ENCODE results near the gene ITPR2. TPM values are rescaled to one million over a fixed set of nuclear protein-coding genes. Genes with fewer than 3 reads are reported as not detected.

ITPR2 gene
- total and polyA plus RNA-seq, 2 of the 13 experiments (the other 11 are each of a cell fraction or from before 2014, with no cell fraction given) = 31.9 to 81.9 TPM

DNA sequence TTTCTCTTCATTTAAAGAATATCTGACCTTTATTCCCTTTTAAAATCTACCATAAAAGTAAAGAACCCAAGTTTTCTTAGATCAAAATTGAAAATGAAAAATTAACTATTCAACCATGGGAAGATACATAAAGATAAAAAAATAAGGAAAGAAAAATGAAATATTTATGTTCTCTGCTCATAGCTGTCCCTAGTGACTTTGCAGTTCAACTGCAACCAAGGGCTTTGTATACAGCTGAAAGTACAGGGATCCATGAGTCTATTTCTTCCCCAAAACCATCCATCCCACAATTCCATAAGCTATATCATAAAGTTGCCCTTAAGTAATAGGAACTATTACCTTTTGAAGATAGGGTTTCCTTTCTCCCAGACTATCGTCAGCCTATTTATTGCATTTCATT is 113.1 kb downstream of the ITPR2 start:
- peaks cover 10% of the 10 kb centered on the region for H3K4me1 ChIP-seq (ENCODE audit: insufficient read depth, low read length)
- ChIA-PET POLR2A (interaction anchor here (1.1 to 1.8 kb wide), 2 partner anchors 17 to 113 kb away, joined by 3 to 5 read pairs; partner anchors contain the start of gene ITPR2), CTCF (ENCODE audit: low intra/inter-chr PET ratio, low total read pairs) (no interaction called here)
- intact Hi-C loops (cut with micrococcal nuclease; ENCODE audit: unreplicated experiment) (loop anchor here (10.0 kb wide), 1 partner anchor 45 kb away; no protein-coding TSS in a partner anchor), in situ Hi-C loops (cut with HindIII; ENCODE audit: extremely low pct_ligation_motif_present, low pct_unique_long_range_greater_than_20kb) (no loop called here)
- DNase-seq (ENCODE audit: low spot score) = no peak
- H3K27ac ChIP-seq (ENCODE audit: extremely low read length, insufficient read depth, low read length) = no peak overlapping the region
- no peak overlapping the region for H2AFZ ChIP-seq (ENCODE audit: low read length)
- no peak for FAIRE-seq
- no peaks in the 10 kb centered on the region for H3K9me3 ChIP-seq (ENCODE audit: low read length)
- no peak overlapping the region for H3K9ac ChIP-seq (ENCODE audit: insufficient read depth, low read depth, low read length)
- 97% methylated on average over 1 of the region's 1 CpG for WGBS (ENCODE audit: low lambda C conversion rate)
- no peak for TF ChIP-seq NBN (conservative IDR thresholded peaks at IDR 0.05)
- TF ChIP-seq EEA1 (CRISPR knock-in tag; IDR thresholded peaks at IDR 0.05; ENCODE audit: borderline replicate concordance) = no peak
- TF ChIP-seq ZNF709 (CRISPR knock-in tag; IDR thresholded peaks at IDR 0.05) = no peak
- no peak for TF ChIP-seq ZSCAN22 (CRISPR knock-in tag; IDR thresholded peaks at IDR 0.05)
- no peak overlapping the region for H3K4me2 ChIP-seq (ENCODE audit: low read depth, low read length)
- peak; percentile 57 for ATAC-seq
- no peaks in the 10 kb centered on the region for H4K20me1 ChIP-seq (ENCODE audit: insufficient read depth, low read length)
- no peak overlapping the region for H3K4me3 ChIP-seq (replicated peaks in 1 of 3; ENCODE audit: insufficient read depth in 1 of 3, low read depth in 2 of 3, low read length in 3 of 3)
- H3K27me3 ChIP-seq (ENCODE audit: control insufficient read depth in 1 of 2, insufficient read depth in 2 of 2, low read length in 2 of 2) = no peaks in the 10 kb centered on the region
- H3K79me2 ChIP-seq (ENCODE audit: insufficient read depth, low read length) = no peaks in the 10 kb centered on the region
- no TSS peak for BruUV-seq (replicated peaks)
- H3K36me3 ChIP-seq (replicated peaks in 1 of 2; ENCODE audit: control insufficient read depth in 1 of 2, insufficient read depth in 2 of 2, low read length in 2 of 2) = peaks cover 18 to 80% of the 10 kb centered on the region in 2 experiments

DNA sequence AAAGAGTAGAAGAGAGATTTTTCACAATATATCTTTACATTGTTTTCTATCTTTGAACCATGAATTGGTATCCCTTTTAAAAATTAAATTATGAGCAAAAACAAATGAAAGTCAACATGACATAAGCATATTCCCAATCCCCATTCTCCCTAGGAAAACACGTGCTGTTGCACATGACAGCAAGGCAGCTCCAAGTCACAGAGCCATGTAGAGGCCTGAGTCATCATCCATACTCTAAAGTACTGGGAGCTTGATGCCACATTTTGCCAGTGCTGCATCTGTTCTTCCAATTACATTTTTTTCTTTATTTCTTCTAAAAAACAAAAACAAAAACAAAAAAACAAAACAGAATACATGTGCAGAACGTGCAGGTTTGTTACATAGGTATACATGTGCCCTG is 115.2 kb downstream of the ITPR2 start:
- 95% methylated on average over 2 of the region's 2 CpGs for WGBS (ENCODE audit: low lambda C conversion rate)

More for the DNA sequence above, 115.2 kb downstream of the ITPR2 start:
- no peak overlapping the region for H3K9ac ChIP-seq (ENCODE audit: insufficient read depth, low read depth, low read length)
- intact Hi-C loops (cut with micrococcal nuclease; ENCODE audit: unreplicated experiment) = loop anchor here (10.0 kb wide), 1 partner anchor 47 kb away; no protein-coding TSS in a partner anchor
- H3K4me2 ChIP-seq (ENCODE audit: low read depth, low read length) = no peak overlapping the region
- ATAC-seq = no peak
- in situ Hi-C loops (cut with HindIII; ENCODE audit: extremely low pct_ligation_motif_present, low pct_unique_long_range_greater_than_20kb) = no loop called here
- H3K4me3 ChIP-seq (replicated peaks in 1 of 3; ENCODE audit: insufficient read depth in 1 of 3, low read depth in 2 of 3, low read length in 3 of 3) = no peak overlapping the region
- ChIA-PET POLR2A (no interaction called here), CTCF (ENCODE audit: low intra/inter-chr PET ratio, low total read pairs) (no interaction called here)
- no peak for DNase-seq (ENCODE audit: low spot score)
- H3K27me3 ChIP-seq (ENCODE audit: control insufficient read depth in 1 of 2, insufficient read depth in 2 of 2, low read length in 2 of 2) = no peaks in the 10 kb centered on the region
- no peaks in the 10 kb centered on the region for H3K9me3 ChIP-seq (ENCODE audit: low read length)
- H3K4me1 ChIP-seq (ENCODE audit: insufficient read depth, low read length) = no peaks in the 10 kb centered on the region
- H2AFZ ChIP-seq (ENCODE audit: low read length) = no peak overlapping the region
- no peaks in the 10 kb centered on the region for H3K79me2 ChIP-seq (ENCODE audit: insufficient read depth, low read length)
- H4K20me1 ChIP-seq (ENCODE audit: insufficient read depth, low read length) = no peaks in the 10 kb centered on the region
- BruUV-seq (replicated peaks) = TSS peak; percentile 18
- H3K36me3 ChIP-seq (replicated peaks in 1 of 2; ENCODE audit: control insufficient read depth in 1 of 2, insufficient read depth in 2 of 2, low read length in 2 of 2) = peaks cover 26 to 80% of the 10 kb centered on the region in 2 experiments
- H3K27ac ChIP-seq (ENCODE audit: extremely low read length, insufficient read depth, low read length) = no peak overlapping the region
- TF ChIP-seq, protein P1, sequence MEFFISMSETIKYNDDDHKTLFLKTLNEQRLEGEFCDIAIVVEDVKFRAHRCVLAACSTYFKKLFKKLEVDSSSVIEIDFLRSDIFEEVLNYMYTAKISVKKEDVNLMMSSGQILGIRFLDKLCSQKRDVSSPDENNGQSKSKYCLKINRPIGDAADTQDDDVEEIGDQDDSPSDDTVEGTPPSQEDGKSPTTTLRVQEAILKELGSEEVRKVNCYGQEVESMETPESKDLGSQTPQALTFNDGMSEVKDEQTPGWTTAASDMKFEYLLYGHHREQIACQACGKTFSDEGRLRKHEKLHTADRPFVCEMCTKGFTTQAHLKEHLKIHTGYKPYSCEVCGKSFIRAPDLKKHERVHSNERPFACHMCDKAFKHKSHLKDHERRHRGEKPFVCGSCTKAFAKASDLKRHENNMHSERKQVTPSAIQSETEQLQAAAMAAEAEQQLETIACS (CRISPR knock-in tag; IDR thresholded peaks at IDR 0.05) = no peak
- TF ChIP-seq, protein P2, sequence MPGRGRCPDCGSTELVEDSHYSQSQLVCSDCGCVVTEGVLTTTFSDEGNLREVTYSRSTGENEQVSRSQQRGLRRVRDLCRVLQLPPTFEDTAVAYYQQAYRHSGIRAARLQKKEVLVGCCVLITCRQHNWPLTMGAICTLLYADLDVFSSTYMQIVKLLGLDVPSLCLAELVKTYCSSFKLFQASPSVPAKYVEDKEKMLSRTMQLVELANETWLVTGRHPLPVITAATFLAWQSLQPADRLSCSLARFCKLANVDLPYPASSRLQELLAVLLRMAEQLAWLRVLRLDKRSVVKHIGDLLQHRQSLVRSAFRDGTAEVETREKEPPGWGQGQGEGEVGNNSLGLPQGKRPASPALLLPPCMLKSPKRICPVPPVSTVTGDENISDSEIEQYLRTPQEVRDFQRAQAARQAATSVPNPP (CRISPR knock-in tag; IDR thresholded peaks at IDR 0.05) = no peak
- no peak for TF ChIP-seq TSC22D2 (CRISPR knock-in tag; IDR thresholded peaks at IDR 0.05; ENCODE audit: borderline replicate concordance)
- TF ChIP-seq ONECUT2 (CRISPR knock-in tag; IDR thresholded peaks at IDR 0.05) = no peak
- TF ChIP-seq, protein P3, sequence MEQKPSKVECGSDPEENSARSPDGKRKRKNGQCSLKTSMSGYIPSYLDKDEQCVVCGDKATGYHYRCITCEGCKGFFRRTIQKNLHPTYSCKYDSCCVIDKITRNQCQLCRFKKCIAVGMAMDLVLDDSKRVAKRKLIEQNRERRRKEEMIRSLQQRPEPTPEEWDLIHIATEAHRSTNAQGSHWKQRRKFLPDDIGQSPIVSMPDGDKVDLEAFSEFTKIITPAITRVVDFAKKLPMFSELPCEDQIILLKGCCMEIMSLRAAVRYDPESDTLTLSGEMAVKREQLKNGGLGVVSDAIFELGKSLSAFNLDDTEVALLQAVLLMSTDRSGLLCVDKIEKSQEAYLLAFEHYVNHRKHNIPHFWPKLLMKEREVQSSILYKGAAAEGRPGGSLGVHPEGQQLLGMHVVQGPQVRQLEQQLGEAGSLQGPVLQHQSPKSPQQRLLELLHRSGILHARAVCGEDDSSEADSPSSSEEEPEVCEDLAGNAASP (CRISPR knock-in tag; IDR thresholded peaks at IDR 0.05; ENCODE audit: borderline replicate concordance) = no peak
- TF ChIP-seq SOX13 (IDR thresholded peaks at IDR 0.05) = no peak
- TF ChIP-seq SOX13 (CRISPR knock-in tag; conservative IDR thresholded peaks at IDR 0.05 in 1 of 2, IDR thresholded peaks at IDR 0.05 in 1 of 2) = no peak
- no peak for TF ChIP-seq SMAD1 (CRISPR knock-in tag; IDR thresholded peaks at IDR 0.05; ENCODE audit: borderline replicate concordance, low read depth)
- no peak for FAIRE-seq
